ENCODE results near the gene RSAD1. TPM values are rescaled to one million over a fixed set of nuclear protein-coding genes. Genes with fewer than 3 reads are reported as not detected.

Gene RSAD1
- total RNA-seq, 1 donor from 2014 or later, result 34.3 TPM

- intact Hi-C loops (cut with DNase I), result no loop called here
- Histone ChIP-seq H3K4me1 (peaks cover 14% of the 10 kb centered on the region), H3K27me3 (no peaks in the 10 kb centered on the region), H3K4me3 (no peak overlapping the region), H3K36me3 (peaks cover 37% of the 10 kb centered on the region), H3K27ac (no peak overlapping the region), H3K9me3 (no peaks in the 10 kb centered on the region)
- TF ChIP-seq, protein P1, sequence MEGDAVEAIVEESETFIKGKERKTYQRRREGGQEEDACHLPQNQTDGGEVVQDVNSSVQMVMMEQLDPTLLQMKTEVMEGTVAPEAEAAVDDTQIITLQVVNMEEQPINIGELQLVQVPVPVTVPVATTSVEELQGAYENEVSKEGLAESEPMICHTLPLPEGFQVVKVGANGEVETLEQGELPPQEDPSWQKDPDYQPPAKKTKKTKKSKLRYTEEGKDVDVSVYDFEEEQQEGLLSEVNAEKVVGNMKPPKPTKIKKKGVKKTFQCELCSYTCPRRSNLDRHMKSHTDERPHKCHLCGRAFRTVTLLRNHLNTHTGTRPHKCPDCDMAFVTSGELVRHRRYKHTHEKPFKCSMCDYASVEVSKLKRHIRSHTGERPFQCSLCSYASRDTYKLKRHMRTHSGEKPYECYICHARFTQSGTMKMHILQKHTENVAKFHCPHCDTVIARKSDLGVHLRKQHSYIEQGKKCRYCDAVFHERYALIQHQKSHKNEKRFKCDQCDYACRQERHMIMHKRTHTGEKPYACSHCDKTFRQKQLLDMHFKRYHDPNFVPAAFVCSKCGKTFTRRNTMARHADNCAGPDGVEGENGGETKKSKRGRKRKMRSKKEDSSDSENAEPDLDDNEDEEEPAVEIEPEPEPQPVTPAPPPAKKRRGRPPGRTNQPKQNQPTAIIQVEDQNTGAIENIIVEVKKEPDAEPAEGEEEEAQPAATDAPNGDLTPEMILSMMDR (IDR thresholded peaks at IDR 0.05), result no peak
- DNase-seq, result no peak
- no peak for ATAC-seq
These were observed 3.0 kb downstream of the RSAD1 start for GRCh38 chr17:50481648-50482047.

DNA sequence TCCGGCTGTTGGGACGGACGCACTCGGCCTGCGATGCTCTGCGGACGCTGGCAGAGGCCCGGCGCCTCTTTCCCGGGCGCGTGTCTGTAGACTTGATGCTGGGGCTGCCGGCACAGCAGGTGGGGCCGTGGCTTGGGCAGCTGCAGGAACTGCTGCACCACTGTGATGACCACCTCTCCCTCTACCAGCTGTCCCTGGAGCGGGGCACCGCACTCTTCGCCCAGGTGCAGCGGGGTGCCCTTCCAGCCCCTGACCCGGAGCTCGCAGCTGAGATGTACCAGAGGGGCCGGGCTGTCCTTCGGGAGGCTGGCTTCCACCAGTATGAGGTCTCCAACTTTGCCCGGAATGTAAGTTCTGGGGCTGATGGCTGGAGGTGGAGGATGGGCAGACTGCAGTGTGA lies 3.5 kb downstream of the RSAD1 start:
- DNase-seq, result no peak

DNA sequence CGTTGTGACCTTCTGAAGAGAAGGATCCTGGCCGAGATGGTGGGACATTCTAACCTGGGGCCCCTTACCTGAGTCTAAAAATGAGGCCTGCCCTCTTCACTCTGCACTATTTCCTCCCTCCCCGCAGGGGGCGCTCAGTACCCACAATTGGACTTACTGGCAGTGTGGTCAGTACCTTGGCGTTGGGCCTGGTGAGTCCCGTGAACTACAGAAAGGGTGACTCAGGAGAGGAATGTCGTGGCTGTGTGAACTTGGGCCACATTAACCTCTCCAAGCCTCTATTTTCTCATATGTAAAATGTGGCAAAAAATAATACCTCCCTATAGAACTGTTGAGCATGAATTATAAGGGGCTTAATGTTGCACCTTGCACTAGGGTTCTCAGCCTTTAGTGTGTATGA lies 3.9 kb downstream of the RSAD1 start:
- ATAC-seq, result peak; percentile 82
- H3K36me3 ChIP-seq, result peaks cover 37% of the 10 kb centered on the region

More for the DNA sequence above, 3.5 kb downstream of the RSAD1 start:
- intact Hi-C loops (cut with DNase I), result no loop called here
- no peak overlapping the region for H3K4me3 ChIP-seq
- no peaks in the 10 kb centered on the region for H3K27me3 ChIP-seq
- peaks cover 37% of the 10 kb centered on the region for H3K36me3 ChIP-seq
- no peaks in the 10 kb centered on the region for H3K9me3 ChIP-seq
- ATAC-seq, result no peak
- no peak overlapping the region for H3K27ac ChIP-seq
- TF ChIP-seq, protein P1 (IDR thresholded peaks at IDR 0.05), result no peak
- peaks cover 14% of the 10 kb centered on the region for H3K4me1 ChIP-seq

DNA sequence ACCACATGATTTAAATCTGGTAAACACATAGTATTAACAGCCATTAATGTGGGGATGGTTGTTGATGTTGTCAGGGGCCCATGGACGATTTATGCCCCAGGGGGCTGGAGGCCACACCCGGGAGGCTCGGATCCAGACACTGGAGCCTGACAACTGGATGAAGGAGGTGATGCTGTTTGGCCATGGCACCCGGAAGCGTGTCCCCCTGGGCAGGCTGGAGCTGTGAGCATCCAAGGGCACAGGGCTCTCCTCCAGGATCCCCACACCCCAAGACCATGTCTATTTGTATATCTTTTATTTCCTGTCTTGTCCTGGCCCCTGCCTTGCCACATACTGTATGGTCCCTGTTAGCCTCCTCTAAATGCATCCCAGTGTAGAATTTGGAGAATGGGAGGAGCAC lies 4.6 kb downstream of the RSAD1 start:
- Histone ChIP-seq H3K27ac (peak overlapping the region; percentile 71), H3K36me3 (peaks cover 37% of the 10 kb centered on the region), H3K4me1 (peaks cover 10% of the 10 kb centered on the region), H3K4me3 (no peak overlapping the region), H3K9me3 (no peaks in the 10 kb centered on the region), H3K27me3 (no peaks in the 10 kb centered on the region)
- TF ChIP-seq, protein P1 (IDR thresholded peaks at IDR 0.05), result no peak
- intact Hi-C loops (cut with DNase I), result no loop called here
- no peak for ATAC-seq
- DNase-seq, result no peak

More for the DNA sequence above, 3.9 kb downstream of the RSAD1 start:
- no peak overlapping the region for H3K4me3 ChIP-seq
- no peaks in the 10 kb centered on the region for H3K27me3 ChIP-seq
- TF ChIP-seq, protein P1 (IDR thresholded peaks at IDR 0.05), result peak; percentile 79
- DNase-seq, result peak; percentile 94
- peak overlapping the region; percentile 71 for H3K27ac ChIP-seq
- intact Hi-C loops (cut with DNase I), result no loop called here
- no peaks in the 10 kb centered on the region for H3K9me3 ChIP-seq
- peaks cover 14% of the 10 kb centered on the region for H3K4me1 ChIP-seq

GRCh38 chr17:50484386-50485155 lies 5.9 kb downstream of the RSAD1 start:
- no peak overlapping the region for H3K4me3 ChIP-seq
- H3K9me3 ChIP-seq, result no peaks in the 10 kb centered on the region
- DNase-seq (no peak), ATAC-seq (no peak)
- TF ChIP-seq, protein P1 (IDR thresholded peaks at IDR 0.05), result no peak
- H3K36me3 ChIP-seq, result peaks cover 37% of the 10 kb centered on the region
- intact Hi-C loops (cut with DNase I), result no loop called here
- no peaks in the 10 kb centered on the region for H3K27me3 ChIP-seq
- peaks cover 6% of the 10 kb centered on the region for H3K4me1 ChIP-seq
- H3K27ac ChIP-seq, result no peak overlapping the region

Measured in upper lobe of right lung (tissue), 1 donor.